ENCODE measurements around the gene NRXN3.

GRCh38 chr14:78857974-78858373 is 687.8 kb downstream of the NRXN3 start:
- TF ChIP-seq, protein P1, sequence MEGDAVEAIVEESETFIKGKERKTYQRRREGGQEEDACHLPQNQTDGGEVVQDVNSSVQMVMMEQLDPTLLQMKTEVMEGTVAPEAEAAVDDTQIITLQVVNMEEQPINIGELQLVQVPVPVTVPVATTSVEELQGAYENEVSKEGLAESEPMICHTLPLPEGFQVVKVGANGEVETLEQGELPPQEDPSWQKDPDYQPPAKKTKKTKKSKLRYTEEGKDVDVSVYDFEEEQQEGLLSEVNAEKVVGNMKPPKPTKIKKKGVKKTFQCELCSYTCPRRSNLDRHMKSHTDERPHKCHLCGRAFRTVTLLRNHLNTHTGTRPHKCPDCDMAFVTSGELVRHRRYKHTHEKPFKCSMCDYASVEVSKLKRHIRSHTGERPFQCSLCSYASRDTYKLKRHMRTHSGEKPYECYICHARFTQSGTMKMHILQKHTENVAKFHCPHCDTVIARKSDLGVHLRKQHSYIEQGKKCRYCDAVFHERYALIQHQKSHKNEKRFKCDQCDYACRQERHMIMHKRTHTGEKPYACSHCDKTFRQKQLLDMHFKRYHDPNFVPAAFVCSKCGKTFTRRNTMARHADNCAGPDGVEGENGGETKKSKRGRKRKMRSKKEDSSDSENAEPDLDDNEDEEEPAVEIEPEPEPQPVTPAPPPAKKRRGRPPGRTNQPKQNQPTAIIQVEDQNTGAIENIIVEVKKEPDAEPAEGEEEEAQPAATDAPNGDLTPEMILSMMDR (conservative IDR thresholded peaks at IDR 0.05; ENCODE audit: low read depth, low read length): no peak
- TF ChIP-seq RAD21 (IDR thresholded peaks at IDR 0.05; ENCODE audit: low read length) (no peak), POLR2A (IDR thresholded peaks at IDR 0.05; ENCODE audit: low read depth, low read length) (no peak), SMC3 (IDR thresholded peaks at IDR 0.05; ENCODE audit: low read depth, low read length) (no peak), BHLHE40 (IDR thresholded peaks at IDR 0.05; ENCODE audit: low read depth, low read length) (no peak), RFX5 (IDR thresholded peaks at IDR 0.05; ENCODE audit: low read depth, low read length) (no peak), MAFK (IDR thresholded peaks at IDR 0.05; ENCODE audit: low read depth, low read length) (no peak), MXI1 (IDR thresholded peaks at IDR 0.05; ENCODE audit: borderline replicate concordance, low read depth, low read length) (no peak), RCOR1 (IDR thresholded peaks at IDR 0.05; ENCODE audit: insufficient replicate concordance, low read length) (no peak), MAZ (IDR thresholded peaks at IDR 0.05; ENCODE audit: borderline replicate concordance, low read depth, low read length) (no peak), CEBPB (IDR thresholded peaks at IDR 0.05; ENCODE audit: low read depth, low read length) (no peak)
- TF ChIP-seq, protein P2, sequence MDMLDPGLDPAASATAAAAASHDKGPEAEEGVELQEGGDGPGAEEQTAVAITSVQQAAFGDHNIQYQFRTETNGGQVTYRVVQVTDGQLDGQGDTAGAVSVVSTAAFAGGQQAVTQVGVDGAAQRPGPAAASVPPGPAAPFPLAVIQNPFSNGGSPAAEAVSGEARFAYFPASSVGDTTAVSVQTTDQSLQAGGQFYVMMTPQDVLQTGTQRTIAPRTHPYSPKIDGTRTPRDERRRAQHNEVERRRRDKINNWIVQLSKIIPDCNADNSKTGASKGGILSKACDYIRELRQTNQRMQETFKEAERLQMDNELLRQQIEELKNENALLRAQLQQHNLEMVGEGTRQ (IDR thresholded peaks at IDR 0.05; ENCODE audit: low read depth, low read length): no peak

All from IMR-90 (cell line).